Neural cell (in vitro differentiated cells): Measurements from ENCODE around the gene NEURL3.

Experiments
- EZH2 ChIP-seq: fragments of 200-600, 300-800 bp; shearing (Covaris generic), sonication (generic); IDR thresholded peaks from 2 replicates; pipeline ENCODE4 v1.6.1; 2014; ENCODE audit warnings: antibody characterized with exemption, low read length, borderline replicate concordance, mild to moderate bottlenecking; ENCODE audit not compliant: insufficient read depth, poor library complexity, severe bottlenecking
- POLR2AphosphoS5 ChIP-seq: IDR thresholded peaks from 2 replicates; pipeline ENCODE4 v1.6.1; 2012
- TF ChIP-seq, protein P1 (sequence below): fragments of 450-650 bp; IDR thresholded peaks from 2 replicates; pipeline ENCODE4 v1.5.1; 2014; ENCODE audit warnings: antibody characterized with exemption, mild to moderate bottlenecking, moderate library complexity; ENCODE audit not compliant: poor library complexity, severe bottlenecking

GRCh38 chr2:96532641-96533291, 27.6 kb upstream of the NEURL3 start:
- TF ChIP-seq, protein P1, sequence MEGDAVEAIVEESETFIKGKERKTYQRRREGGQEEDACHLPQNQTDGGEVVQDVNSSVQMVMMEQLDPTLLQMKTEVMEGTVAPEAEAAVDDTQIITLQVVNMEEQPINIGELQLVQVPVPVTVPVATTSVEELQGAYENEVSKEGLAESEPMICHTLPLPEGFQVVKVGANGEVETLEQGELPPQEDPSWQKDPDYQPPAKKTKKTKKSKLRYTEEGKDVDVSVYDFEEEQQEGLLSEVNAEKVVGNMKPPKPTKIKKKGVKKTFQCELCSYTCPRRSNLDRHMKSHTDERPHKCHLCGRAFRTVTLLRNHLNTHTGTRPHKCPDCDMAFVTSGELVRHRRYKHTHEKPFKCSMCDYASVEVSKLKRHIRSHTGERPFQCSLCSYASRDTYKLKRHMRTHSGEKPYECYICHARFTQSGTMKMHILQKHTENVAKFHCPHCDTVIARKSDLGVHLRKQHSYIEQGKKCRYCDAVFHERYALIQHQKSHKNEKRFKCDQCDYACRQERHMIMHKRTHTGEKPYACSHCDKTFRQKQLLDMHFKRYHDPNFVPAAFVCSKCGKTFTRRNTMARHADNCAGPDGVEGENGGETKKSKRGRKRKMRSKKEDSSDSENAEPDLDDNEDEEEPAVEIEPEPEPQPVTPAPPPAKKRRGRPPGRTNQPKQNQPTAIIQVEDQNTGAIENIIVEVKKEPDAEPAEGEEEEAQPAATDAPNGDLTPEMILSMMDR, result no peak
- TF ChIP-seq EZH2, result no peak
- TF ChIP-seq POLR2AphosphoS5, result no peak
